GM18520 (cell line): ENCODE results near the gene RAB40B.

ENCODE experiments used
- ATAC-seq: cut with Tn5 transposase; IDR thresholded peaks from one replicate; pipeline ENCODE4 v1.9.1; 2021; ENCODE audit not compliant: unreplicated experiment

RAB40B gene

DNA sequence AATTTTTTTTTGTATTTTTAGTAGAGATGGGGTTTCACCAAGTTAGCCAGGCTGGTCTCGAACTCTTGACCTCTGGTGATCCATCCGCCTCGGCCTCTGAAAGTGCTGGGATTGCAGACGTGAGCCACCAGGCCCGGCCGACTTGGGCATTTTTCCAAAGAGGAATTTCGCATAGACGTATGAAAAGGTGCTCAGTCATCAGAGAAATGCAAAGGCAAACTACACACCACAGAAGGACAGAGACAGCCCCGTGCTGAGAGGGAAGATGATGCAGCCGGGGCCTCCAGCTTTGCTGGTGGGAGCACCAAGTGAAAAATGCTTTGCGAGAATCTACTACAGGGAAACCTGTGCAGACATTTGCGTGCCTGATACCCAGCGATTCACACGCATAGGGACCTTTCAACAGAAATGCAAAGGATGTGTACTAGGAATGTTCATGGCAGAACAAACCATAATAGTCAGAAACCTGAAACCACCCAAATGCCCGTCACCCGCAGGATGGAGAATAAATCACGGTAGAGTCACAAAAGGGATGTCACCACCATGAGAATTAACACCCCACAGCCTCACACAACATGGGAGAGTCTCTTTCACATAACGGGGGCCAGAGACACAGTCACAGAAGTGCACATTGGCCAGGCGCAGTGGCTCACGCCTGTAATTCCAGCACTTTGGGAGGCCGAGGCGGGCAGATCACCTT, 5.2 kb downstream of the RAB40B start:
- no peak for ATAC-seq

DNA sequence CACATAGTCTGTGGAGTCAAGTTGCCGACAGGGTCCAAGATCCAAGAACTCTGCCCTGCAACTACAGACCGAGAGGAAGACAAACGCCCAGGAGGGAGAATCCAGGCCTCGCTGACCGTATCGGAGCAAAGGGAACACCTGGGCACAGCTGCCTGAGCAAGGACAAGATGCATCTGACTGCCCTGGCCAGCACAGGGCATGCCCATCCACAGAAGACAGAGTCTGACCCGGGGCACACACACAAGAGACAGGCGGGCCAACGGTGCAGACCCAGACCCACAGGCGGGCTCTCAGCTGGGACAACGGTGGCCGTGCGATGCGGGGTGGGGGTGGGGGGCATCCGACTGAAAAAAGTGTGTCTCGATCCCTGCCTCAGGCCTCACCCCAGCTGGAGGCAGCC, 6.2 kb downstream of the RAB40B start:
- ATAC-seq = no peak

DNA sequence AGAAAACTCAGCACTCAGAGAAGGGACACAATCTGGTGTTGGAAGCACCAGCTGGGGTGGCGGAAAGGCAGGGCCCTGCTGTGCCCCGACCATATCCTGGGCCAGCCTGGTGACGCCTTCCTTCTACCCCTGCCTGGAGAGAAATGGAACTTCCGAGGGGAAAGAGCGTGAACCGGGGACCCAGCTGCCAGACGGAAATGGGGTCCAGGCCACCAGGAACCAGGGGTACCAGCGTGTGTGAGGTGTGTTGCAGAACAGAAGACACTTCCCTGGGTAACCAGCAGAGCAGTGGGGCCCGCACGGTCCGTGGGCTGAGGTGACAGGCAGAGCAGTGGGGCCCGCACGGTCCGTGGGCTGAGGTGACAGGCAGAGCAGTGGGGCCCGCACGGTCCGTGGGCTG, 6.8 kb downstream of the RAB40B start:
- no peak for ATAC-seq

DNA sequence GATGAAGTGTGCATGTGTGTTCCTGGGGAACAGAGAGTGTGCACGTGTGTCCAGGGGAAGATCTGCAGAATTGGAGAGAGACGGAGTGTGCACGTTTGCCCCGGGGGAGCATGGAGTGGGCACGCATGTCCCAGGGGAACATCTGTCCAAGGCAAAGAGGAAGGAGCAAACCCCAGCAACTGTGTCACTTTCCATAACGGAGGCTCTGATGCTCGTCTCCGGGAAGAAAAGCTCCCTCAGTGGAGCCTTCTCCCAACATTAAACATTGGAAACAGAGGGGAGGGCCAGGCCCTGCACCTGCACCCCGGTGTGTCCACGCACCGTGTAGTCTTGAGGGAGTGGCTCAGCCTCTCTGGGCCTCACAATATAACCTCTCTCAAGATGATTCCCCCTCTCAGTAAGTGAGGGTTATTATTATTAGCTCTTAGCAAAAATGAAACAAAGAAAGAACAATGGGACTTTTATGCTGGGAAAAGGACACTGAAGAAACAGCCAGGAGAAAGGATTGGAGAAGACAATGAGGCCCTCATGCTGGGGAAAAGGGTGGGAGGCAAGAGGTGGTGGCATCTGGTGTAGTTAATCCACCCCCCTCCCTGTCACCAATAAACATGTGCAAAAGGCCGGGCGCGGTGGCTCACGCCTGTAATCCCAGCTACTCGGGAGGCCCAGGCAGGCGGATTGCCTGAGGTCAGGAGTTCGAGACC, 7.6 kb downstream of the RAB40B start:
- no peak for ATAC-seq

DNA sequence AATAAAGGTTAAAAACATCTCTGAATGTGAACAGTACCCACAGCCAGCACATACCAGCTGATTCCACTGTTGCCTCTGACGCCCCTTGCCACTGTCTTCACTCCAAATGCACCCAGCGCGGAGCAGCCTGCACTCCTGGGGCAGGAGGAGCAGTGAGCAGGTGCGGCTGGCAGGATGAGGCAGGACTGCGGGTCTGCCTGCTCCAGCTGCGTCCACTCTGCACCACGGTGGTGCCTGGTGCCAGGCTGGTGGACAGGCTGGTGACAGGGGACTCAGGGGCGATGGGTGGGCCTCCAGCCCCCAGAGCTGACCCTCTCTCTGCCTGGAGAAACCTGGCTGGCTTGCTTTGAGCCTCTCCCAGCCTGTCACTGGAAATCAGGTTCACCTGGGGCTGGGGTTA, 9.4 kb downstream of the RAB40B start:
- no peak for ATAC-seq

DNA sequence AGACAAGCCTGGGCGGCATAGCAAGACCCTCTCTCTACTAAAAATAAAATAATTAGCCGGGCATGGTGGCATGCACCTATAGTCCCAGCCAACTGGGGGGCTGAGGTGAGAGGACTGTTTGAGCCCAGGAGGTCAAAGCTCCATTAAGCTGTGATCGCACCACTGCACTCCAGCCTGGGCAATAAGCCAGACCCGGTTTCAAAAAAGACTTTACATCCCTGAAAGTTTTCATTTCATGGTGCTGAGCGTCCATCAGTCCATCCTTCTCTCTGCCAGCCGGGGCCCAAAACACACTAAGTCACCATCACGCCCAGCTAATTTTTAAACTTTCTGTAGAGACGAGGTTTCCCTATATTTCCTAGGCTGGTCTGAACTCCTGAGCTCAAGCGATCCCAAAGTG, 10.6 kb downstream of the RAB40B start:
- ATAC-seq = no peak

DNA sequence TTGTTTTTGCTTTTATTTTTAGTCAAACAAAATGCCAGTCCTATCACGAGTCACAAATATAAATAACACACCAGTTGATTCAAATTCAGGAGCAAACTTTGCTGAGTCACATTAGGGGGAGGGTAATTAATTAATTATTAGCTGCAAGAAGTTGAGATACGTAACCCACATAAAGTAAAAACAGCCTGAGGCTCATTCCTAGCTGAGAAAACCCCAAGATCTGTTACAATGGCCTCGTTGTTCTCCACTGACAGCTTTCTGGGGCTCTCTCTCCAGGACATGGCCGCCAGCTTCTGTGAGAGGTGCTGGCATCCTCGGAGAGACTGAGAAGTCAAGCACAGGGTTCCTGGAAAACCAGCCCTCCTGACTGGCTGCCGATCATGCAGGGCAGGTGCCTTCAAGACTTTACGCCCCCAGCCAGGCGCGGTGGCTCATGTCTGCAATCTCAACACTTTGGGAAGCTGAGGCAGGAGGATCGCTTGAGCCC, 11.1 kb downstream of the RAB40B start:
- no peak for ATAC-seq

DNA sequence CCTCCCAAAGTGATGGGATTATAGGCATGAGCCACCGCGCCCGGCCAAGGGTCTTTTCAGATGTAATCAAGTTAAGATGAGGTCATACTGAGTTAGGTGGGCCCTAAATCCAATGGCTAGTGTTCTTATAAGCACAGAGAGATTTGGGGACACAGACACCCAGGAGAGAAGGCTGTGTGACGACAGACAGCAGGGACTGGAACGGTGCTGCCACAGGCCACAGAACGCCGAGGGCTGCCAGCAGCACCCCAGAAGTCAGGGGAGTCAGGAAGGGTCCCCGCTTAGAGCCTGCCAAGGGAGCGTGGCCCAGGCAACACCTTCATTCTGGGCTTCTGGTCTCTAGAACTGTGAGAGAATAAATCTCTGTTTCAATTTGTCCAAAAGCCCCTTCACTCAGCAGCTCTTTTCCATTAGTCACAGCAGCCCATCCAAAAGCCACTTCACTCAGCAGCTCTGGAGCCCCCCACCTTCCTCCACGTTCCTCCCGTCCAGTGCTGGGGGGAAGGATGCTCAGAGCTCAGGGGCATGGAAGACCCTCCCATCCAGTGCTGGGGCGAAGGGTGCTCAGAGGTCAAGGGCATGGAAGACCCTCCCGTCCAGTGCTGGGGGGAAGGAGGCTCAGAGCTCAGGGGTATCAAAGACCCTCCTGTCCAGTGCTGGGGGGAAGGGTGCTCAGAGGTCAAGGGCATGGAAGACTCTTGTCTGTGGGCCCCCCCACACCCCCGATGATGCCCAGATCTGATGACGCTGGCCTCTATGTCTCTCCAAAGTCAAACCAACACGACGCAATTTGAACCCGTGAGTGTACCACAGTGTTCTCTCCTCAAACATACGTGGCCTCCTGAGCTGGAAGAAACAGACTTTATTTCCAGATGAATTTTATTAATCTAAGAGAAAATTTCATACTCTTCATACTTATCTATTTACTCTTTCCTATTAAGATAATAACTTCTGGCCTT, 11.9 kb downstream of the RAB40B start:
- no peak for ATAC-seq

DNA sequence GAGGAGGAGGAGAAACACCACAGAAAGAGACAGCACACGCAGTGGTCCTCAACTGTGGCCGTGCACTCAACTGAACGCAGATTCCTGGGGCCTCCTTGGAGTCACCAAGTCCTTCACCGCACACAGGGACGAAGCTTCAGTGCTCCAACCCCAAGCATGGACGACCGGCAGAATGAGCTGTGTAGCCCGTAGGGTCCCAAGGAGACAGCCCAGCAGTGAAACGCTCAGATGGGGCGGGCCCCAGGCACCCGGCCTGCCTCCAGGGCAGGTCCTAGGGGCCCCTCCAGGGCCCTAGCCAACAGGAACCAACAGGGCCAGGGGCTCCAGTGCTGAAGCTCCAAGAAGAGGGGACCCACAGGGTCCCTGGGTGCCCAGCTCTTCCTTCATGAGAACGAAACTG, 13.2 kb downstream of the RAB40B start:
- no peak for ATAC-seq

DNA sequence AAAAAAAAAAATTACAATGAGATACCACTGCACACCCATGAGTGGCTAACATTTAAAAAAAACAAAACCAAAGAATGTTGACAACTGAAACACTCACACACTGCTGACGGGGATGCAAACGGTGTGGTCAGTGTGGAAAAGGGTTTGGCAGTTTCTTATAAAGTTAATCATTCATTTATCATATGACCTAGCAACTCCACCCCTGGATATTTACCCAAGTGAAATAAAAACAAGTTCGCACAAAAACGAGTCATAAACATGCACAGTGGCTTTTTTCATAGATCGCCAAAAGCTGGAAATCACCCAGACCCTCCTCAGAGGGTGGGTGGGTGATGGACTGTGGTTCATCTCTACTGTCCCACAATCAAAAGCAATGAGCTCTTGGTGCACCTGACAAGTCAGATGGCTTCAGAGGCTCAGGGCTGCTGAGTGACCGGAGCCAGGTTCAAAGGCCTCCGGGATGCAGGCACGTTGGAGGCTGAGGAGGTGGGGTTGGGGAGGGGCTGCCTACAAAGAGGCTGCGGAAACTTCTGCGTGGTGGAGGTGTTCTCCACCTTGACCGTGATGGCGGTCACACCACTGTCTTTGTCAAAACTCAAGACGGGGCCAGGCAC, 14.2 kb downstream of the RAB40B start:
- ATAC-seq = no peak

DNA sequence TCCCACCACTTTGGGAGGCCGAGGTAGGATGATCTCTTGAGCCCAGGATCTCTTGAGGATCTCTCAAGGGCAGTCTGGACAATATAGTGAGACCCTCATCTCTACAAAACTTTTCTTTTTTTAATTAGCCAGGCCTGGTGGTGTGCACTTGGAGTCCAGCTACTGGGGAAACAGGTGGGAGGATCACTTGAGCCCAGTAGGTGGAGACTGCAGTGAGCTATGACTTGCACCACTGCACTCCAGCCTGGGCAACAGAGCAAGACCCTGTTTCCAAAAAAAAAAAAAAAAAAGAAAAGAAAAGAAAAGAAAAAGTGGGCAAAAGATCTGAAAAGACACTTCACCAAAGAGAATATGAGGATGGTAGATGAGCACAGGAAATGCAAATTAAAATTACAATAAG, 15.0 kb downstream of the RAB40B start:
- no peak for ATAC-seq

DNA sequence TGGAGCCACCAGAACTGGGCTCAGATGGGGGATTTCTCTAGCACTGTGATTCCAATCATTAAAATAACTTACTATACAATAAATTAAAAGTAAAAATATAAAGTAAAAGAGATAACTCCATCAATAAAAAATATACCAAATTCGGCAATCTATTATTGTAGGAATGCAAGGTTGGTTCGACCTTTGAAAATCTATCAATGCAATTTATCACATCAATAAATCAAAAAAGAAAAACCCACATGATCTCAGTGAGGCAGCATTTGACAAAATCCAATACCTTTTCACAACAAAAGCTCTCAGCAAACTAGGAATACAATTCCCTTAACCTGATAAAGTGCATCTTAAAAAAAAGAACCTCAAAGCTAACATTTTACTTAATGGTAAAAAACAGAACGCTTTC, 17.0 kb downstream of the RAB40B start:
- no peak for ATAC-seq

DNA sequence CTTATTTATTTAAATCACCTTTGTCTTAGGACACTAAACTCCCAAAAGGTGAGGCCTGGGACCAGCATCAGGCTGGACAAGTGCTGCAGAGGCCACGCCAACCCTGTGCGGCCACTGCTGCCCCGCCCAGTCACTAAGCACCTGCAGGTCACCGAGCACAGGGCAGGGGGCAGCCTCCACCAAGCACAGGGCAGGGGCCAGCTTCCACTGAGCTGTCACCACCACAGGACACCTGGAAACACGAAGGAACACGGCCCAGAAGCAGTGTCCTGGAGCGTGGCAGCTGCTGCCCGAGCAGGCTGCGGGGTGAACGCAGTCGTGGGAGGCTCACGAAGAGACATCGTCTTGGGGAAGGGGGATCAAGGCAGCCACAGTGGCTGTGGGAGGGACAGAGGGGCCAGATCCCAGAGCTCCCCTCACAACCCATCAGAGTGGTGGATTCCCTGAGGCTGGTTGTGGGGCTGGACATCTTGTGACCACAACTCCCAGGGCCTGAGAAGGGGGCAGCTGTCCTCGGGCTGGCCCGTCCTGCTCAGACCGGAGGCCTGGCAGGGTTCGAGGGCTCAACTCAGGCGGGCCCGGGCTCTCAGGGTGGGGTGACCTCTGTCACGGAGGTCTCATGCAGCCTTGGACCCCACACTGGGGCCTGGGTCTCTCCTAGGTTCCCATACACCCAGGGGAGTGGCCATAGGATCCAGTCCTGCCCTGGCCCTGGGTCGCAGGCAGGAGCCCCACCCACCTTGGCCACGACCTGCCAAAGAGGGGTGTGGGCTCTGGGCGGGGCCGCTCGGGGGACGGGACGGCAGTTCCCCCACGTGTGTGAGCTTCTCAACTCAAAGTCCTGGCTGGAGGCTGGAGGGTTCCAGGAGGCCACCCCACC, 18.7 kb downstream of the RAB40B start:
- ATAC-seq = no peak

DNA sequence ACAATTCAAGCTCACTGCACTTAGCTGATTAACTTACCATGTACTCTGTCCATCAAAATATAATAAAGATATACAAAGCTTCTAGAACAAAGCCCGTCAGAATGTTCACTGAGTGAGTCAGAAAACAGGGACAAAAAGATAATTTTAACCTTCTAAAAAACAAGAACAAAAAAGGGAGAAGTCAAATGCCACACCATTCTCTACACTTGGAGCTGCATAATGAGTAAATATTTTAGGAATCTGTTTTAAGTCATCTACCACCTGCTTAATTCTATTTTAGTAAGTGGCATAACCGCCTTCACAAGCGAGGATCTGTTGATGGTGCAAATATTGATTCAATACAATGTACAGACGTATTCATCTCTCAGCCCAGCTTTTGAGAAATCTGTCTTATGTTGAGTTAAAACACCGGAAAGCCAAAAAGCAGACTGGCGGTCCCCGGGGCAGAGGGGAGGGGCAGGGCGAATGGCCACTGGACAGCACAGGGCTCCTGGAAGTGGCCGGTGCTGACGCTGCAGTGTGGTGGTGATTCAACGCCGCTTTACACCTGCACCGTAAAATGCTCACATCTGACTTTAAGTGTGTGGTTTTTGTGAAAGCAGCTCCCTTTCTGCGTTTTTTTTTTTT, 20.1 kb downstream of the RAB40B start:
- no peak for ATAC-seq

DNA sequence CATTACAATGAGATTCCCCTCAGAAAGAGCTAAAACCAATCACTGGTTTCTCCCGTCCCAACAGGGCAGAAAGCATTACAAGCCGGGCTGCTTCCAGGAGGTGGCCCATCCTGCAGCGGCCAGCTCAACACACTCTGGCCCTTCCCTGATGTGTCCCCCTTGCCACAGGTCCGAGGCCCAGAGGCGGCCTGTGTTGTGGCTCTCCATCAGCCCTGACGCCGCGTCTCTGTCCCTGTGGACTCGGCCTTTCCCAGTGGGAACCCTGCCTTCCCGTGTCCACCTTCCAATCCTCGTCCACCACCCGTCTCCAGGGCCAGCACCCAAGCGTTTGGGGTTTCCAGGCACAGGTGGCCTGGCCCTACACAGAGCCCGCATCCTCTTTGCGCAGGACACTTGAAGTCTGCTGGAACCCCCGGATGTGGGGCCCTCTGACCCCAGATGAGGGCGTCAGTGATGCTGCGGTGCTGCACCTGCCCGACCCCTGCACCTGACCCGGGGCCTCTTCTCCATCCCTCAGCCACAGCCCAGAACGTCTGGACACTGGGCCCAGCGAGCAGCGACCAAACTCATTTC, 21.1 kb downstream of the RAB40B start:
- ATAC-seq = no peak

DNA sequence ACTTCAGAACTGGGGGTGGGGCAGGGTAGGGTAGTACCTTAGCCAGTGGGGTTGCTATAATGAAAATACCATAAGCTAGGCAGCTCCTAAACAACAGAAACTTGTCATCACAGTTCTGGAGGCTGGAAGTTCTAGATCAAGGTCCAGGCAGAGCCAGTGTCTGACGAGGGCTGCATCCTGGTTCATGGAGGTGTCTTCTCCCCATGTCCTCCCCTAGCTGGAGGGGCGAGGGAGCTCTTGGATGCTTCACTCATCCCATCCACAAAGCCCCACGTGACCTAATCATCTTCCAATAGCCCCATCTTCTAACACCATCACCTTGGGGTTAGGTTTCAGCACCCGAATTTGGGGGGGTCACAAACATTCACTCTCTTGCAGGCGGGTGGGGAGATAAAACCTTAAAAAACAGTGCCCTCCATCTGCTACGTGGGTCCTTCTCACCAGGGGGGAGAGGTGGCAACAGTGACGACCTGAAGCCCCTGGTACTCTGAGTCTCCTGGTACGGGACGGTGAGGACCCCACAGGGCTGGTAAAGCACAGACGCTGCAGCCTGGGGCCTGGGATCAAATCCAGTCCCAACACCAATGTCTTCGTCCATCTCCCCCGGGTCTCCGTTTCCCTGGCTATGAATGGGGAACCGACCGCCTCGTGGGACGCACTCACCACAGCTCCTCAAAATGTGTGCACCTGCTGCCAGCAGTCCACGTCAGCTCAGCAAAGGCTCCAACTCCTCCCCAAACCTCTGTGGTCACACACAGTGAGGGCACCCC, 22.8 kb downstream of the RAB40B start:
- ATAC-seq = no peak

DNA sequence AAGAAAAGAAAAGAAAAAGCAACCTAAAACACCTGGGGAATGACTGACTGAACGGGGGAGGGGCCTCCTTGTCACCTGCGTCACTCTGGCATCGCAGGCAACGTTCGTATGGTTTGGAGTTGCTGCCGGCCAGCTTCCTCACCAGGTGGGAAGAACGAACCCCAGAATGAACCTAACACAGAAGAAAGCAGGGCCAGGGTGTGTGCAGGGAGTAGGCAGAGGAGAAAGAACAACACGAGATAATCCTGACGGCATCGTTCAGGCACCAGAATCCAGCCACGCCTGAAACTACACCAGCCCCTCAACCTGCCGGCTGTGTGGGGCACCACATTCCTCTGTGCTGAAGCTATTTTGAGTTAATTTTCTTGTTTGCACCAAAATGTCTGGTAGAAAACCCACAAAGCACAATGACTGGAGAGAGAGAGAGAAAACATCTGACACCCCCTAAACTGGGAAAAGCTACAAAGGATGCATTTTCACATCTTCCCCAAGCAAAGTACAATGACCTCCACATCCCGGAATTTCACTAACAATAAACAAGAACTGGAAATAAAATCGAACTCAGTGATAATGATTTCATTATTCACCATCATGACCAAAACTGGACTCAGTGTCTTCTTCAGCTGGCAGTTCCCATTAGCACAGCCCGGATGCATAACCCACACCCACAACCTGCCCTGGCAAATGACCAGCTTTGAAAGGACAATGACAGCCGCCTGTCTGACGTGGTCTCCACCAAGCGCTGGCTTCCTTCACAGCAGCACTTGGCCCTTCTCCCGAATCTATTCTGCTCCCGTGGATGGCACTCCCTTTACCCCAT, 23.6 kb downstream of the RAB40B start:
- no peak for ATAC-seq
